Muscle of arm (tissue), 12 donors: Measurements from ENCODE around the gene NRG2. TPM values are rescaled to one million over a fixed set of nuclear protein-coding genes. Genes with fewer than 3 reads are reported as not detected.

ENCODE experiments used
- DNase-seq: peaks from one replicate; pipeline ENCODE4 v3.0.0-alpha.2; 2013
- polyA plus RNA-seq, 12 donors: library from polyadenylated mRNA; unstranded; fragments of 120-200 nt; gene quantifications; one replicate each; pipeline ENCODE4 v1.2.1, GENCODE V29; 2013; ENCODE audit not compliant: insufficient read length in 12 of 12

NRG2 gene
- polyA plus RNA-seq, 12 donors: 0.81 to 2.7 (median 1.4) TPM; not detected in 2

- DNase-seq: no peak
These were observed 30.7 kb downstream of the NRG2 start for GRCh38 chr5:140012443-140012842.

GRCh38 chr5:140011297-140011802 is 31.7 kb downstream of the NRG2 start:
- peak; percentile 4 for DNase-seq

- DNase-seq: no peak
These were observed 32.3 kb downstream of the NRG2 start for GRCh38 chr5:140010798-140011197.

GRCh38 chr5:140007311-140007710 is 35.8 kb downstream of the NRG2 start:
- DNase-seq: no peak

- no peak for DNase-seq
These were observed 37.9 kb downstream of the NRG2 start for GRCh38 chr5:140005145-140005591.

GRCh38 chr5:140004174-140004573 is 38.9 kb downstream of the NRG2 start:
- no peak for DNase-seq

GRCh38 chr5:140003519-140003918 is 39.6 kb downstream of the NRG2 start:
- no peak for DNase-seq

GRCh38 chr5:140000332-140000731 is 42.8 kb downstream of the NRG2 start:
- DNase-seq: no peak

GRCh38 chr5:139998837-139999236 is 44.3 kb downstream of the NRG2 start:
- no peak for DNase-seq

GRCh38 chr5:139997276-139997675 is 45.8 kb downstream of the NRG2 start:
- no peak for DNase-seq

- DNase-seq: no peak
These were observed 47.2 kb downstream of the NRG2 start for GRCh38 chr5:139995929-139996328.

GRCh38 chr5:139994234-139994633 is 48.9 kb downstream of the NRG2 start:
- no peak for DNase-seq

GRCh38 chr5:139985733-139986132 is 57.4 kb downstream of the NRG2 start:
- DNase-seq: no peak

GRCh38 chr5:139985290-139985689 is 57.8 kb downstream of the NRG2 start:
- DNase-seq: no peak

- no peak for DNase-seq
These were observed 58.3 kb downstream of the NRG2 start for GRCh38 chr5:139984816-139985215.

- no peak for DNase-seq
These were observed 60.2 kb downstream of the NRG2 start for GRCh38 chr5:139982975-139983240.

- no peak for DNase-seq
These were observed 60.7 kb downstream of the NRG2 start for GRCh38 chr5:139982157-139982974.

- no peak for DNase-seq
These were observed 62.3 kb downstream of the NRG2 start for GRCh38 chr5:139980765-139981164.

- DNase-seq: no peak
These were observed 63.2 kb downstream of the NRG2 start for GRCh38 chr5:139979943-139980342.

- DNase-seq: no peak
These were observed 63.6 kb downstream of the NRG2 start for GRCh38 chr5:139979518-139979917.

GRCh38 chr5:139976703-139977102 is 66.4 kb downstream of the NRG2 start:
- DNase-seq: no peak

GRCh38 chr5:139975942-139976341 is 67.2 kb downstream of the NRG2 start:
- DNase-seq: no peak

- no peak for DNase-seq
These were observed 67.8 kb downstream of the NRG2 start for GRCh38 chr5:139975306-139975705.

- DNase-seq: no peak
These were observed 68.4 kb downstream of the NRG2 start for GRCh38 chr5:139974661-139975060.
